Glutamatergic neuron (in vitro differentiated cells): ENCODE results near the gene ASB12. TPM values are rescaled to one million over a fixed set of nuclear protein-coding genes. Genes with fewer than 3 reads are reported as not detected.

Experiments
- total RNA-seq: library from RNA; stranded (reverse); fragmentation: NEBNext Ultra II Directional; extraction: Animal tissue kit (Norgen Biotek cat#: 25700); gene quantifications from one replicate; pipeline ENCODE4 v1.2.1, GENCODE V29; 2021; ENCODE audit not compliant: unreplicated experiment

The ASB12 gene
- total RNA-seq, 1 donor from 2014 or later = 0.32 TPM

Other genes with a start within 250 kb of the ASB12 start
- gene AMER1, start 24.9 kb downstream of the ASB12 start, total RNA-seq = 11.3 TPM
- gene MTMR8, start 164.8 kb upstream of the ASB12 start, total RNA-seq = 2.2 TPM